NCI-H146 treated with DMSO at 0.1 percent for 48 hours (cell line): ENCODE results near the gene DIRAS2.
A peak's percentile ranks its signal among the peaks of the same experiment; 100 is the strongest.
"Not testable (repeated sequence)": the region's sequence is repeated elsewhere in the genome, so short reads cannot be mapped to it uniquely, and the experiment has no call there.

Experiments
- DNase-seq: peaks from one replicate; lab custom pipeline; 2025; ENCODE audit not compliant: unreplicated experiment; lab: John Stamatoyannopoulos, UW

DIRAS2 gene

GRCh38 chr9:90642570-90643539 lies at the start of gene DIRAS2:
Gene DIRAS2 (minus strand): TSS chr9:90642824. CDS start chr9:90613827, 28,997 bp downstream.
- DNase-seq = peak; percentile 84

GRCh38 chr9:90684736-90685135 lies 42.1 kb upstream of the DIRAS2 start:
- DNase-seq = no peak

- DNase-seq = no peak
Measured at GRCh38 chr9:90684106-90684505, 41.5 kb upstream of the DIRAS2 start.

- DNase-seq = no peak
Measured at GRCh38 chr9:90680534-90680933, 37.9 kb upstream of the DIRAS2 start.

GRCh38 chr9:90665072-90665471 lies 22.4 kb upstream of the DIRAS2 start:
- DNase-seq = no peak

- DNase-seq = no peak
Measured at GRCh38 chr9:90659650-90660364, 17.2 kb upstream of the DIRAS2 start.

- no peak for DNase-seq
Measured at GRCh38 chr9:90658783-90659182, 16.2 kb upstream of the DIRAS2 start.

GRCh38 chr9:90658181-90658580 lies 15.6 kb upstream of the DIRAS2 start:
- no peak for DNase-seq

GRCh38 chr9:90656876-90657275 lies 14.3 kb upstream of the DIRAS2 start:
- not testable (repeated sequence) for DNase-seq

- no peak for DNase-seq
Measured at GRCh38 chr9:90651246-90651645, 8.6 kb upstream of the DIRAS2 start.

- DNase-seq = no peak
Measured at GRCh38 chr9:90647843-90648242, 5.2 kb upstream of the DIRAS2 start.

- peak; percentile 82 for DNase-seq
Measured at GRCh38 chr9:90645721-90646120, 3.1 kb upstream of the DIRAS2 start.

GRCh38 chr9:90641884-90642487 lies 638 bp downstream of the DIRAS2 start:
- peak; percentile 21 for DNase-seq

GRCh38 chr9:90641086-90641485 lies 1.5 kb downstream of the DIRAS2 start:
- no peak for DNase-seq

- no peak for DNase-seq
Measured at GRCh38 chr9:90640361-90640760, 2.3 kb downstream of the DIRAS2 start.

GRCh38 chr9:90637626-90638025 lies 5.0 kb downstream of the DIRAS2 start:
- DNase-seq = no peak

- no peak for DNase-seq
Measured at GRCh38 chr9:90632647-90633207, 9.9 kb downstream of the DIRAS2 start.

- DNase-seq = no peak
Measured at GRCh38 chr9:90631964-90632363, 10.7 kb downstream of the DIRAS2 start.

GRCh38 chr9:90629991-90630390 lies 12.6 kb downstream of the DIRAS2 start:
- no peak for DNase-seq

GRCh38 chr9:90629354-90629753 lies 13.3 kb downstream of the DIRAS2 start:
- DNase-seq = no peak

- DNase-seq = no peak
Measured at GRCh38 chr9:90616806-90617205, 25.8 kb downstream of the DIRAS2 start.
